Rectal smooth muscle tissue (tissue), 1 donor: Measurements from ENCODE around the gene ETS1.

Experiments
- H3K27ac ChIP-seq: one replicate; pipeline ENCODE4 v1.7.0; 2013; ENCODE audit warnings: low read depth, low read length, inconsistent platforms
- H3K27me3 ChIP-seq: one replicate; pipeline ENCODE4 v1.7.0; 2013; ENCODE audit warnings: low read length; ENCODE audit not compliant: control insufficient read depth, insufficient read depth
- H3K36me3 ChIP-seq: one replicate; pipeline ENCODE4 v1.7.0; 2013; ENCODE audit warnings: low read length; ENCODE audit not compliant: control insufficient read depth, insufficient read depth
- H3K4me1 ChIP-seq: one replicate; pipeline ENCODE4 v1.7.0; 2013; ENCODE audit warnings: low read length; ENCODE audit not compliant: control insufficient read depth, insufficient read depth
- H3K4me3 ChIP-seq: one replicate; pipeline ENCODE4 v1.7.0; 2013; ENCODE audit warnings: low read length
- H3K9ac ChIP-seq: one replicate; pipeline ENCODE4 v1.7.0; 2013; ENCODE audit warnings: low read length

ETS1 gene

DNA sequence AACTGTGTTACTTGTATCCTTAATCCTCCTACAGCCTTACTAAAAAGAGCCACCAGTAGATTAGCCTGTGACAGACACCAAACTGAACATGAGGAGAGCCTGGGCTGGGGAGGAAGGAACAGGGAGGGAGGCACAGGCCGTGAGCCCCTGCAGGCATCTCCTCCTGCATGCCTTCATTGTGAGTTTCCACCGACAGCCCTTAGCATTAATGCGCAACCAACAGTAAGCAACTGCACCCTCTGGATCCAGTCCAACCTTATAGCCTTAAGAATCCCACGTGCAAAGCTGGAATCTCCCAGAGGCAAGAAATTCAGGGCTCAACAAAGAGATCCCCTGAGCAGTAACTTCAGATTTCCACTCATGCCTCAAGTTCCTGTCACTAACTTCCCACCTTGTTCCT lies 84.6 kb downstream of the ETS1 start:
- Histone ChIP-seq H3K4me3 (no peak overlapping the region), H3K36me3 (no peaks in the 10 kb centered on the region), H3K4me1 (peaks cover 26% of the 10 kb centered on the region), H3K9ac (no peak overlapping the region), H3K27ac (no peak overlapping the region), H3K27me3 (no peaks in the 10 kb centered on the region)

DNA sequence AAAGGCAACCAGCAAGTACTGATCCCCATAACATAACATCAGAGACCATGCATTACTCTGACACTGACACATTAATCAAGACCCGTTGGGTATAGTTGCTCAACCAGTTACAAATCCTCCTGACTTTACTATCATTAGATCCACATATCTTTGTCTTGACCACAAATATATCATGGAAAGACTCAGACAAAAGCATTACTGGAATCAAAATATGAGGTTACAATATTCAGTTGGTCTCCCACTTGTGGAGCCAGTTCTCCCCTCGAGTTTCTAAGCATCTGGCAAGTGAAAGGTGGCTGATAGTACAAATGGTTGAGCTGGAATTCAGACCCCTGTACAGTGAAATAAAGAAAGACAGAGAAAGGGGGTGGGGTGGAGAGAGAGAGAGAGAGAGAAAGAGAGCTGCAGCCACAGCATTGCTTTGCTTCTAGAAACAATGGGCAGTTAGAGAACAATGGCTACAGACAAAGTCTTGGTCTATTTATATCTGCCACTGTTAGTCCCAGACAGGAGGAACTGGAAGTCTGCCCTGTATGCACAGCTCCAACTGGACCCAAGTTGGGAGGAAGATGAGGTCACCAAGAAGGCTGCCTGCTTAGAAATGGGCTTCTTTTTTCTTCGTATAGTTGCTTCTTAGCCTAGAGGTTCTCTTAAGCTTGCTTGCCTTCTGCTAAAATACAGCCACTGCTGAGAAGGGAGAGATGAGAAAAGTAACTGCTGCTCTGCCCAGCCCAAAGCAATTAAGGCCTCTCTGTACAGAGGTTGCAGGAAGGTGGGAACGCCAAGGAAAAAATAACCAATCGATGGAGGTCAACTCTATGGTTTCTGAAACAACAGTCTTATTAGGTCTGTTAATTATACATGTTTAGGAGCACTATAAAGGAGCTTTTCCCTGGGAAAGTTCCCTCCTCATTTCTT lies 85.5 kb downstream of the ETS1 start:
- Histone ChIP-seq H3K36me3 (no peaks in the 10 kb centered on the region), H3K4me1 (peaks cover 30% of the 10 kb centered on the region), H3K9ac (no peak overlapping the region), H3K27ac (no peak overlapping the region), H3K4me3 (peak overlapping the region; percentile 7), H3K27me3 (no peaks in the 10 kb centered on the region)

DNA sequence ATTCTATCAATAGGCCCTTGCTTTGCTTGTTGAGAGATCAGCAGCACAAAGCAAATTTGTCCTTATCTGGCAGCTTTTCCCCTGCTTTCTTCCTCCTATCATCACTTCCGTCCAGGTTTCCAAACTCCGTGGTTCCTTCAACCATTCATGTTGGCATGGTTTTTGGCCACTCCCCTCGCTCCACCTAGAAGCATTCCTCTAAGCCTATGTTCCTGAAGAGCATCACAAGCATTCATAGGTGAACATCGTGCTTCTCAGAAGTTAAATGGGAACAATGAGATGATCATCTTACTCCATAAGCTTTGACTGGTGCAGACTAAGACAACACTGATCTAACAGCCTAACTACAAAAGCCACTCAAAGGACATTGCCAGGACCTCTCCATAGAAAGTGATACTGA lies 86.3 kb downstream of the ETS1 start:
- H3K27ac ChIP-seq: no peak overlapping the region
- H3K27me3 ChIP-seq: no peaks in the 10 kb centered on the region
- H3K4me3 ChIP-seq: no peak overlapping the region
- H3K4me1 ChIP-seq: peaks cover 34% of the 10 kb centered on the region
- no peaks in the 10 kb centered on the region for H3K36me3 ChIP-seq
- H3K9ac ChIP-seq: no peak overlapping the region

DNA sequence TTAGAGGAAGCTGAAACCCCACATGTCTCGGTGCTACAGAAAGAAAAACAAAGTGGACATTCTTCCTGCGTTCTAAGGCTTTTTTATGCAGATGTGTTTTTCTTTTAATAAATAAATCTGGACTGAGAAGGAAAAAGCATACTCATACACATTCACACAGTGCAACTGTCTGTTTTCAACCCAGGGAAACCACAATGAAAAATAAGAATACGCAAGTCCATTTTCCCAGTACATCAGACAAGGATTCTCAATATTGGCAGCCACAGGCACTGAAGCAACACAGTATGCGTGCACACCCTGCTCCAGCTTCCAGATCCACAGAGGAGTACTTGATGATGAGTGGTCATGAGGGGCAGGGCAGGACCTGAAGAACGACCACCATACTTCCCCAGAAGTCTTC lies 86.9 kb downstream of the ETS1 start:
- Histone ChIP-seq H3K36me3 (no peaks in the 10 kb centered on the region), H3K4me3 (no peak overlapping the region), H3K27me3 (no peaks in the 10 kb centered on the region), H3K4me1 (peaks cover 34% of the 10 kb centered on the region), H3K9ac (no peak overlapping the region), H3K27ac (no peak overlapping the region)

DNA sequence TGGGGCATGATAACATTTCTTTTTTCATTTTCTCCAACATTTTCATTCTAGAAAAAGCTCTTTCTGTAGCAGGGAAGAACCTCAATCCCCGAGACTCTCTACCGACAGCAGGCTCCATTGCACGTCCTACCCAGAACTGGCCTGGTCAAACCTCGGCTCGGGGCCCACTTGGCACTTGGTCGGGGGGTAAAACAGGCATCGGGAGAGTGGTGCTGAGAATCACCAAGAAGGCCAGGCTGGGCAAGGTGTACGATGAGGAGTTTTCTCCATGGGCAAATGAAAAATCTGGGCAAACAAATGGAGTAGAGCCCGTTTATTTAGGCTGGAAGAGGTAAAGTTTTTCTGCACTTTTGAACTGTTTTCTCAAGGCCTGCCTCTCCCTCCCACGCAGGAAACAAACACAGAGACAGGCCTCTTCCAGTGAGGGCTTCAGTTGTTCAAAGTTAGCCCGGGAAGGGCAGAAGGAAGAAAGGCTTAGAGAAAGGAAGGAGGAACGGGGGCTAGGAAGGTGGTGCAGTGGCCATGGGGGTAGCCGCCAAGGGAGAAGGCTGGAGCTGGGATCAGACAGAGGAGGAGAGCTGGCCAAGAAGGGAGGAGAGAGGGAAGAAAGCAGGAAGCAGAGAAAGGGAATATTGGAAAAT lies 87.6 kb downstream of the ETS1 start:
- no peaks in the 10 kb centered on the region for H3K36me3 ChIP-seq
- no peak overlapping the region for H3K27ac ChIP-seq
- H3K4me3 ChIP-seq: peak overlapping the region; percentile 0
- peaks cover 34% of the 10 kb centered on the region for H3K4me1 ChIP-seq
- H3K9ac ChIP-seq: no peak overlapping the region
- no peaks in the 10 kb centered on the region for H3K27me3 ChIP-seq

- Histone ChIP-seq H3K36me3 (no peaks in the 10 kb centered on the region), H3K27me3 (no peaks in the 10 kb centered on the region), H3K4me3 (no peak overlapping the region), H3K27ac (no peak overlapping the region), H3K9ac (no peak overlapping the region), H3K4me1 (peaks cover 34% of the 10 kb centered on the region)
Measured at GRCh38 chr11:128498721-128499245, 88.6 kb downstream of the ETS1 start.

- Histone ChIP-seq H3K36me3 (no peaks in the 10 kb centered on the region), H3K27me3 (no peaks in the 10 kb centered on the region), H3K27ac (peak overlapping the region; percentile 32), H3K4me1 (peaks cover 30% of the 10 kb centered on the region), H3K4me3 (peak overlapping the region; percentile 7), H3K9ac (no peak overlapping the region)
Measured at GRCh38 chr11:128497776-128498095, 89.6 kb downstream of the ETS1 start.

- Histone ChIP-seq H3K4me3 (peak overlapping the region; percentile 7), H3K36me3 (no peaks in the 10 kb centered on the region), H3K9ac (no peak overlapping the region), H3K27ac (peak overlapping the region; percentile 32), H3K4me1 (peaks cover 26% of the 10 kb centered on the region), H3K27me3 (no peaks in the 10 kb centered on the region)
Measured at GRCh38 chr11:128497061-128497775, 90.1 kb downstream of the ETS1 start.

DNA sequence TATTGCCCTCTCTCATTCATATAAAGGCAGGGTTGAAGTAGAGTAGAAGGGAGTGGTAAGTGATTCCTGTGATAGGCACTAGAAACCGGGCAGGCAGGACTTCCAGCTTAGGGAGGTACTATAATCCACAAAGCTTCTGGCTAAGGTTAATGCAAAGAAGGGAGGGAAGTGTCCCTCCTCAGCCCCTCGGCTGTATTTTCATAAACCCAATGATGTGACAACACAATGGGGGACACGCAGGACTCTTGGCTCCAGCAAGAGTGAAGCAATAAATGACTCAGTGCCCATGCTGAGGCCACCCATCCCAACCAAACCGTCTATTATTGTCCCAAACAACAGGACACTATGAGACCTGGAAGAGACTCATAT lies 90.7 kb downstream of the ETS1 start:
- H3K27me3 ChIP-seq: no peaks in the 10 kb centered on the region
- H3K4me3 ChIP-seq: no peak overlapping the region
- peaks cover 20% of the 10 kb centered on the region for H3K4me1 ChIP-seq
- H3K36me3 ChIP-seq: no peaks in the 10 kb centered on the region
- H3K27ac ChIP-seq: no peak overlapping the region
- H3K9ac ChIP-seq: no peak overlapping the region

DNA sequence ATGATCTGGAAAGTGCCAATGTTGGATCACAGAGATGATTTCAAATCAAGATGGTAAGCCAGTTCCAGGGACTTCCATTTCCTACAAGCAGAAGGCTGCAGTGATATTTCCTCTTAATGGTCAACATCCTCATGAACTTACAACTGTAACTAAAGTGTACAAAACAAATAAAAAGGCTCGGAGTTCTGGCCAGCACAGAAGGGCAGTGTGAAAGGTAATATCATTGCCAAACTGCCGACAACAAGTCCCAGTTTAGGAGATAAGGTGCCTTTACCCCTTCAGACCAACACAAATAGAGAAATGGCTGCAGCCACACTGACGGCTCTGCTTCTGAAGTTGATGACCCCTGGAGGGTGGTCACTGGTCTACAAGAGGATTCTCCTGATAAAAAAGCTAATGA lies 91.1 kb downstream of the ETS1 start:
- H3K9ac ChIP-seq: no peak overlapping the region
- H3K4me3 ChIP-seq: no peak overlapping the region
- H3K4me1 ChIP-seq: peaks cover 17% of the 10 kb centered on the region
- peak overlapping the region; percentile 28 for H3K27ac ChIP-seq
- no peaks in the 10 kb centered on the region for H3K27me3 ChIP-seq
- no peaks in the 10 kb centered on the region for H3K36me3 ChIP-seq

- no peak overlapping the region for H3K4me3 ChIP-seq
- no peak overlapping the region for H3K9ac ChIP-seq
- no peak overlapping the region for H3K27ac ChIP-seq
- H3K27me3 ChIP-seq: no peaks in the 10 kb centered on the region
- no peaks in the 10 kb centered on the region for H3K36me3 ChIP-seq
- peaks cover 15% of the 10 kb centered on the region for H3K4me1 ChIP-seq
Measured at GRCh38 chr11:128494418-128495332, 92.7 kb downstream of the ETS1 start.

GRCh38 chr11:128493570-128493965 lies 93.8 kb downstream of the ETS1 start:
- H3K36me3 ChIP-seq: peaks cover 6% of the 10 kb centered on the region

More at GRCh38 chr11:128493570-128493965, 93.8 kb downstream of the ETS1 start:
- H3K27ac ChIP-seq: no peak overlapping the region
- no peaks in the 10 kb centered on the region for H3K27me3 ChIP-seq
- H3K4me1 ChIP-seq: peaks cover 15% of the 10 kb centered on the region
- no peak overlapping the region for H3K9ac ChIP-seq
- no peak overlapping the region for H3K4me3 ChIP-seq
